Memory B cell (primary cell): ENCODE results near the gene P2RY13.

Experiments
- ATAC-seq: fragments of 150-1000 bp; cut with Tn5 transposase; 2 replicates; pipeline ENCODE4 v1.10.0; 2021; ENCODE audit warnings: low read depth, mild to moderate bottlenecking, moderate library complexity
- DNase-seq, 2 donors: peaks; one replicate each; pipeline ENCODE4 v3.0.0; 2022; ENCODE audit warnings: low spot score in 2 of 2
- H3K27ac Mint-ChIP-seq: one replicate; pipeline ENCODE4 v1.8.0; 2022; ENCODE audit warnings: mild to moderate bottlenecking, moderate library complexity, mixed read lengths
- H3K27me3 Mint-ChIP-seq: one replicate; pipeline ENCODE4 v1.8.0; 2022; ENCODE audit warnings: mixed read lengths
- H3K36me3 Mint-ChIP-seq: one replicate; pipeline ENCODE4 v1.8.0; 2022; ENCODE audit warnings: mild to moderate bottlenecking, mixed read lengths
- H3K4me1 Mint-ChIP-seq: one replicate; pipeline ENCODE4 v1.8.0; 2022; ENCODE audit warnings: mixed read lengths
- H3K4me3 Mint-ChIP-seq: one replicate; pipeline ENCODE4 v1.8.0; 2022; ENCODE audit warnings: mild to moderate bottlenecking, moderate library complexity, mixed read lengths
- H3K9me3 Mint-ChIP-seq: one replicate; pipeline ENCODE4 v1.8.0; 2022; ENCODE audit warnings: mixed read lengths

The P2RY13 gene

GRCh38 chr3:151345859-151346258 lies 16.5 kb upstream of the P2RY13 start:
- peak overlapping the region; percentile 0 for H3K4me3 Mint-ChIP-seq
- no peaks in the 10 kb centered on the region for H3K36me3 Mint-ChIP-seq
- DNase-seq (no peak), ATAC-seq (no peak)
- H3K4me1 Mint-ChIP-seq: peaks cover 10% of the 10 kb centered on the region
- no peaks in the 10 kb centered on the region for H3K9me3 Mint-ChIP-seq
- peaks cover 3% of the 10 kb centered on the region for H3K27me3 Mint-ChIP-seq
- no peak overlapping the region for H3K27ac Mint-ChIP-seq

- ATAC-seq: no peak
- no peak overlapping the region for H3K4me3 Mint-ChIP-seq
- no peaks in the 10 kb centered on the region for H3K36me3 Mint-ChIP-seq
- peaks cover 9% of the 10 kb centered on the region for H3K4me1 Mint-ChIP-seq
- peaks cover 2% of the 10 kb centered on the region for H3K27me3 Mint-ChIP-seq
- no peak overlapping the region for H3K27ac Mint-ChIP-seq
- no peak for DNase-seq
- H3K9me3 Mint-ChIP-seq: no peaks in the 10 kb centered on the region
These were observed 2.3 kb upstream of the P2RY13 start for GRCh38 chr3:151331696-151332095.

- DNase-seq (no peak), ATAC-seq (no peak)
- H3K9me3 Mint-ChIP-seq: no peaks in the 10 kb centered on the region
- H3K27me3 Mint-ChIP-seq: peaks cover 2% of the 10 kb centered on the region
- peaks cover 9% of the 10 kb centered on the region for H3K4me1 Mint-ChIP-seq
- H3K36me3 Mint-ChIP-seq: no peaks in the 10 kb centered on the region
- no peak overlapping the region for H3K27ac Mint-ChIP-seq
- no peak overlapping the region for H3K4me3 Mint-ChIP-seq
These were observed 1.6 kb upstream of the P2RY13 start for GRCh38 chr3:151330899-151331298.

GRCh38 chr3:151330379-151330778 lies 1.0 kb upstream of the P2RY13 start:
- no peak for ATAC-seq
- no peaks in the 10 kb centered on the region for H3K9me3 Mint-ChIP-seq
- no peak overlapping the region for H3K4me3 Mint-ChIP-seq
- H3K27me3 Mint-ChIP-seq: peaks cover 2% of the 10 kb centered on the region
- H3K4me1 Mint-ChIP-seq: peaks cover 9% of the 10 kb centered on the region
- no peak overlapping the region for H3K27ac Mint-ChIP-seq
- DNase-seq: no peak
- no peaks in the 10 kb centered on the region for H3K36me3 Mint-ChIP-seq

GRCh38 chr3:151328298-151328995 lies 902 bp downstream of the P2RY13 start:
- H3K27ac Mint-ChIP-seq: peak overlapping the region; percentile 62
- ATAC-seq: peak; percentile 56
- H3K36me3 Mint-ChIP-seq: no peaks in the 10 kb centered on the region
- DNase-seq: no peak
- H3K27me3 Mint-ChIP-seq: peaks cover 3% of the 10 kb centered on the region
- no peaks in the 10 kb centered on the region for H3K9me3 Mint-ChIP-seq
- peak overlapping the region; percentile 69 for H3K4me3 Mint-ChIP-seq
- H3K4me1 Mint-ChIP-seq: peaks cover 9% of the 10 kb centered on the region

- peak; percentile 41 for ATAC-seq
- H3K36me3 Mint-ChIP-seq: no peaks in the 10 kb centered on the region
- no peak for DNase-seq
- H3K9me3 Mint-ChIP-seq: peaks cover 2% of the 10 kb centered on the region
- peaks cover 9% of the 10 kb centered on the region for H3K4me1 Mint-ChIP-seq
- peaks cover 4% of the 10 kb centered on the region for H3K27me3 Mint-ChIP-seq
- no peak overlapping the region for H3K27ac Mint-ChIP-seq
- H3K4me3 Mint-ChIP-seq: no peak overlapping the region
These were observed 1.7 kb downstream of the P2RY13 start for GRCh38 chr3:151327571-151328198.

GRCh38 chr3:151322511-151322910 lies 6.8 kb downstream of the P2RY13 start:
- Mint-ChIP-seq H3K9me3 (peaks cover 2% of the 10 kb centered on the region), H3K36me3 (no peaks in the 10 kb centered on the region), H3K27ac (no peak overlapping the region), H3K4me1 (no peaks in the 10 kb centered on the region), H3K27me3 (peaks cover 2% of the 10 kb centered on the region), H3K4me3 (no peak overlapping the region)
- no peak for DNase-seq
- ATAC-seq: no peak

- Mint-ChIP-seq H3K27ac (no peak overlapping the region), H3K9me3 (peaks cover 2% of the 10 kb centered on the region), H3K36me3 (no peaks in the 10 kb centered on the region), H3K4me3 (no peak overlapping the region), H3K4me1 (no peaks in the 10 kb centered on the region), H3K27me3 (peaks cover 2% of the 10 kb centered on the region)
- DNase-seq: no peak
- ATAC-seq: no peak
These were observed 7.8 kb downstream of the P2RY13 start for GRCh38 chr3:151321526-151321925.

- H3K9me3 Mint-ChIP-seq: peaks cover 2% of the 10 kb centered on the region
- no peak for ATAC-seq
- H3K36me3 Mint-ChIP-seq: no peaks in the 10 kb centered on the region
- no peaks in the 10 kb centered on the region for H3K4me1 Mint-ChIP-seq
- peaks cover 2% of the 10 kb centered on the region for H3K27me3 Mint-ChIP-seq
- no peak overlapping the region for H3K27ac Mint-ChIP-seq
- DNase-seq: no peak
- no peak overlapping the region for H3K4me3 Mint-ChIP-seq
These were observed 9.2 kb downstream of the P2RY13 start for GRCh38 chr3:151320131-151320530.

- no peak overlapping the region for H3K27ac Mint-ChIP-seq
- ATAC-seq: no peak
- no peak for DNase-seq
- H3K9me3 Mint-ChIP-seq: peaks cover 2% of the 10 kb centered on the region
- H3K4me3 Mint-ChIP-seq: no peak overlapping the region
- peaks cover 2% of the 10 kb centered on the region for H3K27me3 Mint-ChIP-seq
- H3K36me3 Mint-ChIP-seq: no peaks in the 10 kb centered on the region
- no peaks in the 10 kb centered on the region for H3K4me1 Mint-ChIP-seq
These were observed 9.7 kb downstream of the P2RY13 start for GRCh38 chr3:151319628-151320027.

GRCh38 chr3:151318991-151319390 lies 10.4 kb downstream of the P2RY13 start:
- DNase-seq: no peak

GRCh38 chr3:151318313-151318712 lies 11.0 kb downstream of the P2RY13 start:
- Mint-ChIP-seq H3K4me1 (no peaks in the 10 kb centered on the region), H3K27me3 (no peaks in the 10 kb centered on the region), H3K4me3 (no peak overlapping the region), H3K36me3 (no peaks in the 10 kb centered on the region), H3K9me3 (peaks cover 2% of the 10 kb centered on the region), H3K27ac (no peak overlapping the region)
- DNase-seq: no peak
- ATAC-seq: no peak

More at GRCh38 chr3:151318991-151319390, 10.4 kb downstream of the P2RY13 start:
- no peak overlapping the region for H3K4me3 Mint-ChIP-seq
- peaks cover 2% of the 10 kb centered on the region for H3K27me3 Mint-ChIP-seq
- no peaks in the 10 kb centered on the region for H3K4me1 Mint-ChIP-seq
- no peak overlapping the region for H3K27ac Mint-ChIP-seq
- no peaks in the 10 kb centered on the region for H3K36me3 Mint-ChIP-seq
- no peak for ATAC-seq
- H3K9me3 Mint-ChIP-seq: peaks cover 2% of the 10 kb centered on the region

- Mint-ChIP-seq H3K4me3 (peak within 1 kb of the TSS; percentile 15), H3K36me3 (no peaks in the 10 kb centered on the region), H3K27me3 (no peaks in the 10 kb centered on the region), H3K9me3 (no peaks in the 10 kb centered on the region), H3K4me1 (no peaks in the 10 kb centered on the region), H3K27ac (no peak within 1 kb of the TSS)
- DNase-seq: no peak
- no peak for ATAC-seq
These were observed 12.9 kb downstream of the P2RY13 start, which contains the start of gene GPR87 for GRCh38 chr3:151316267-151316991. Gene GPR87 (minus strand): TSS chr3:151316820. CDS start chr3:151300100, 16,720 bp downstream.

- H3K27ac Mint-ChIP-seq: no peak overlapping the region
- H3K36me3 Mint-ChIP-seq: no peaks in the 10 kb centered on the region
- no peaks in the 10 kb centered on the region for H3K4me1 Mint-ChIP-seq
- no peaks in the 10 kb centered on the region for H3K9me3 Mint-ChIP-seq
- no peak for ATAC-seq
- no peak overlapping the region for H3K4me3 Mint-ChIP-seq
- no peak for DNase-seq
- no peaks in the 10 kb centered on the region for H3K27me3 Mint-ChIP-seq
These were observed 13.5 kb downstream of the P2RY13 start for GRCh38 chr3:151315846-151316245.
